Gastrocnemius medialis (tissue), 4 donors: Measurements from ENCODE around the gene ZNF777.

Source experiments
- CTCF ChIP-seq, 5 experiments: fragments of 450-650 bp in 3 of 5; fragments of 200-600 bp in 2 of 5; sonication (generic) in 2 of 5; IDR thresholded peaks in 4 of 5; conservative IDR thresholded peaks in 1 of 5; 1 replicate in 4 of 5; 2 replicates in 1 of 5; pipeline ENCODE4 v1.5.1; 2016 to 2019; ENCODE audit warnings: antibody characterized with exemption in 5 of 5, mild to moderate bottlenecking in 3 of 5, moderate library complexity in 3 of 5
- POLR2A ChIP-seq, 2 donors: fragments of 450-650 bp; IDR thresholded peaks; one replicate each; pipeline ENCODE4 v1.6.1; 2017; ENCODE audit warnings: antibody characterized with exemption in 2 of 2, mild to moderate bottlenecking in 2 of 2, moderate library complexity in 2 of 2

GRCh38 chr7:149493366-149493765, 32.5 kb upstream of the ZNF777 start:
- TF ChIP-seq POLR2A (IDR thresholded peaks at IDR 0.05) (no peak), CTCF (IDR thresholded peaks at IDR 0.05 in 4 of 5, conservative IDR thresholded peaks at IDR 0.05 in 1 of 5) (no peak)
